ENCODE data around the gene TNFSF13.

The TNFSF13 gene

GRCh38 chr17:7577327-7578199, 19.0 kb downstream of the TNFSF13 start:
- H3K27me3 ChIP-seq (ENCODE audit: insufficient read depth, low read depth, severe bottlenecking): no peaks in the 10 kb centered on the region
- H3K27ac ChIP-seq: no peak overlapping the region
- DNase-seq: no peak
- no peak for TF ChIP-seq CTCF (IDR thresholded peaks at IDR 0.05; ENCODE audit: low read depth, low read length)
- peaks cover 79% of the 10 kb centered on the region for H3K36me3 ChIP-seq
- no peak overlapping the region for H3K4me3 ChIP-seq (ENCODE audit: low read depth, low read length)
- no peaks in the 10 kb centered on the region for H3K9me3 ChIP-seq (ENCODE audit: severe bottlenecking)

GRCh38 chr17:7579001-7579833, 20.7 kb downstream of the TNFSF13 start, which contains the start of gene CD68:
TSS of gene CD68 (plus strand) at chr17:7579638. CDS start at chr17:7579678, 40 bp downstream.
- no peak for TF ChIP-seq CTCF (IDR thresholded peaks at IDR 0.05; ENCODE audit: low read depth, low read length)
- no peaks in the 10 kb centered on the region for H3K27me3 ChIP-seq (ENCODE audit: insufficient read depth, low read depth, severe bottlenecking)
- no peak for DNase-seq
- H3K9me3 ChIP-seq (ENCODE audit: severe bottlenecking): peaks cover 5% of the 10 kb centered on the region
- no peak within 1 kb of the TSS for H3K4me3 ChIP-seq (ENCODE audit: low read depth, low read length)
- H3K27ac ChIP-seq: peak within 1 kb of the TSS; percentile 45
- H3K36me3 ChIP-seq: peaks cover 70% of the 10 kb centered on the region

- Histone ChIP-seq H3K9me3 (ENCODE audit: severe bottlenecking) (peaks cover 5% of the 10 kb centered on the region), H3K27ac (peak overlapping the region; percentile 45; the same call in 1 of the 2 replicates), H3K4me3 (ENCODE audit: low read depth, low read length) (no peak overlapping the region), H3K36me3 (peaks cover 62% of the 10 kb centered on the region), H3K27me3 (ENCODE audit: insufficient read depth, low read depth, severe bottlenecking) (no peaks in the 10 kb centered on the region)
- no peak for TF ChIP-seq CTCF (IDR thresholded peaks at IDR 0.05; ENCODE audit: low read depth, low read length)
- no peak for DNase-seq
These were observed 21.5 kb downstream of the TNFSF13 start for GRCh38 chr17:7579834-7580603.

GRCh38 chr17:7580604-7581575, 22.3 kb downstream of the TNFSF13 start:
- Histone ChIP-seq H3K9me3 (ENCODE audit: severe bottlenecking) (peaks cover 5% of the 10 kb centered on the region), H3K27me3 (ENCODE audit: insufficient read depth, low read depth, severe bottlenecking) (no peaks in the 10 kb centered on the region), H3K27ac (no peak overlapping the region), H3K36me3 (peaks cover 53% of the 10 kb centered on the region), H3K4me3 (ENCODE audit: low read depth, low read length) (no peak overlapping the region)
- TF ChIP-seq CTCF (IDR thresholded peaks at IDR 0.05; ENCODE audit: low read depth, low read length): no peak
- DNase-seq: peak; percentile 3
